HepG2 (cell line): ENCODE measurements around the gene CNTN5.

Experiments used
- ARHGAP35 ChIP-seq: sonication (generic); formaldehyde crosslinking; IDR thresholded peaks from 2 replicates; pipeline ENCODE4 v1.9.0; 2022; ENCODE audit warnings: mild to moderate bottlenecking, inconsistent platforms, moderate library complexity, missing genetic modification reagents, borderline replicate concordance
- EZH2 ChIP-seq: conservative IDR thresholded peaks from 2 replicates; pipeline ENCODE4 v1.6.1; 2012; ENCODE audit warnings: mild to moderate bottlenecking, low read depth, low read length, moderate library complexity
- GTF2F1 ChIP-seq: fragments of 150-350 bp; IDR thresholded peaks from 2 replicates; pipeline ENCODE4 v1.6.1; 2014; ENCODE audit warnings: low read length
- HMG20B ChIP-seq: conservative IDR thresholded peaks from 2 replicates; pipeline ENCODE4 v1.6.1; 2016; ENCODE audit warnings: missing genetic modification reagents, missing compliant biosample characterization
- PHF8 ChIP-seq: sonication (generic); formaldehyde crosslinking; IDR thresholded peaks from 2 replicates; pipeline ENCODE4 v1.5.0; 2020; ENCODE audit warnings: missing genetic modification reagents
- PRPF4 ChIP-seq: fragments of 200-400 bp; formaldehyde crosslinking; IDR thresholded peaks from 2 replicates; pipeline ENCODE4 v1.6.1; 2016; ENCODE audit warnings: low read length, low read depth; ENCODE audit not compliant: poor library complexity, severe bottlenecking
- PTBP1 ChIP-seq: fragments of 200-400 bp; formaldehyde crosslinking; IDR thresholded peaks from 2 replicates; pipeline ENCODE4 v1.6.1; 2018; ENCODE audit warnings: low read length, low read depth; ENCODE audit not compliant: poor library complexity, severe bottlenecking
- RFX5 ChIP-seq: IDR thresholded peaks from 2 replicates; pipeline ENCODE4 v1.6.1; 2011; ENCODE audit warnings: low read depth, low read length, improper control_type of control experiment
- RFXANK ChIP-seq: IDR thresholded peaks from 2 replicates; pipeline ENCODE4 v1.6.1; 2016
- SMARCC2 ChIP-seq: fragments of 450-650 bp; IDR thresholded peaks from 2 replicates; pipeline ENCODE4 v1.6.1; 2017; ENCODE audit warnings: antibody characterized with exemption, mild to moderate bottlenecking
- ZBTB7A ChIP-seq: sonication (generic); formaldehyde crosslinking; IDR thresholded peaks from 2 replicates; pipeline ENCODE4 v1.8.0; 2022; ENCODE audit warnings: mild to moderate bottlenecking, missing genetic modification reagents
- TF ChIP-seq, protein P1 (sequence below): sonication (generic); formaldehyde crosslinking; IDR thresholded peaks from 2 replicates; pipeline ENCODE4 v1.4.0; 2020; ENCODE audit warnings: missing genetic modification reagents
- TF ChIP-seq, protein P2 (sequence below): sonication (generic); formaldehyde crosslinking; IDR thresholded peaks from 2 replicates; pipeline ENCODE4 v1.8.1; 2023; ENCODE audit warnings: mild to moderate bottlenecking, missing genetic modification reagents, borderline replicate concordance
- TF ChIP-seq, protein P3 (sequence below): sonication (generic); formaldehyde crosslinking; conservative IDR thresholded peaks from 2 replicates; pipeline ENCODE4 v1.4.0; 2020; ENCODE audit warnings: missing genetic modification reagents

DNA sequence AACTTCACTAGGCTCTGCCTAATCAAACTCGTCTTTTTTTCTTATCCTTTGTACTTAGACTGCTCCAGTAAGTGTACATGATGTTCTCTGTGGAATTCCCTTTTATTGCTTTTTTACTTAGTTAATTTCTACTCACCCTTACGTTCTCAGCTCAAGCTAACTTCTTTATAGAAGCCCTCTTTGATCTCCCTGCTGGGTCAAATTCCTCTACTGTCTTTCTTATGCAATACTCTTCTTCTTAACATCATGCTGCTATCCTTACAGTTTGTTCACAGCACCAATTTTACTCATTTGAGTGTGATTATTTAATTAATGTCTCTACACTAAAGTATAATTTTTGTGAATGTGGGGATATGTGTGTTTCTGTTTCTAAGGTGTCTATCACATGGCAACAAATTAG lies 498.3 kb downstream of the CNTN5 start:
- no peak for TF ChIP-seq PTBP1
- TF ChIP-seq RFXANK (CRISPR knock-in tag) = no peak
- TF ChIP-seq RFX5 = no peak
- TF ChIP-seq PRPF4 = no peak
- no peak for TF ChIP-seq SMARCC2
- TF ChIP-seq, protein P1, sequence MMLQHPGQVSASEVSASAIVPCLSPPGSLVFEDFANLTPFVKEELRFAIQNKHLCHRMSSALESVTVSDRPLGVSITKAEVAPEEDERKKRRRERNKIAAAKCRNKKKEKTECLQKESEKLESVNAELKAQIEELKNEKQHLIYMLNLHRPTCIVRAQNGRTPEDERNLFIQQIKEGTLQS = no peak
- no peak for TF ChIP-seq EZH2
- TF ChIP-seq, protein P2, sequence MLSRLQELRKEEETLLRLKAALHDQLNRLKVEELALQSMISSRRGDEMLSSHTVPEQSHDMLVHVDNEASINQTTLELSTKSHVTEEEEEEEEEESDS (CRISPR knock-in tag) = no peak
- TF ChIP-seq ARHGAP35 = no peak
- TF ChIP-seq, protein P3, sequence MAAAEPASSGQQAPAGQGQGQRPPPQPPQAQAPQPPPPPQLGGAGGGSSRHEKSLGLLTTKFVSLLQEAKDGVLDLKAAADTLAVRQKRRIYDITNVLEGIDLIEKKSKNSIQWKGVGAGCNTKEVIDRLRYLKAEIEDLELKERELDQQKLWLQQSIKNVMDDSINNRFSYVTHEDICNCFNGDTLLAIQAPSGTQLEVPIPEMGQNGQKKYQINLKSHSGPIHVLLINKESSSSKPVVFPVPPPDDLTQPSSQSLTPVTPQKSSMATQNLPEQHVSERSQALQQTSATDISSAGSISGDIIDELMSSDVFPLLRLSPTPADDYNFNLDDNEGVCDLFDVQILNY (CRISPR knock-in tag) = no peak
- no peak for TF ChIP-seq HMG20B (CRISPR knock-in tag)
- TF ChIP-seq GTF2F1 = no peak
- no peak for TF ChIP-seq PHF8 (CRISPR knock-in tag)
- TF ChIP-seq ZBTB7A (CRISPR knock-in tag) = no peak
